Muscle of arm (tissue), 12 donors: ENCODE measurements around the gene KCNG3. TPM values are rescaled to one million over a fixed set of nuclear protein-coding genes. Genes with fewer than 3 reads are reported as not detected.

Source experiments
- DNase-seq: peaks from one replicate; pipeline ENCODE4 v3.0.0-alpha.2; 2013
- polyA plus RNA-seq, 12 donors: library from polyadenylated mRNA; unstranded; fragments of 120-200 nt; gene quantifications; one replicate each; pipeline ENCODE4 v1.2.1, GENCODE V29; 2013; ENCODE audit not compliant: insufficient read length in 12 of 12

Gene KCNG3
- polyA plus RNA-seq, 12 donors, result 0.06 TPM; not detected in 10

GRCh38 chr2:42488297-42488696 is 5.5 kb downstream of the KCNG3 start:
- DNase-seq, result no peak

- DNase-seq, result no peak
Measured at GRCh38 chr2:42486145-42486906, 7.5 kb downstream of the KCNG3 start.

GRCh38 chr2:42480402-42480801 is 13.4 kb downstream of the KCNG3 start:
- no peak for DNase-seq

GRCh38 chr2:42474765-42475454 is 18.9 kb downstream of the KCNG3 start:
- DNase-seq, result no peak

GRCh38 chr2:42470706-42471105 is 23.1 kb downstream of the KCNG3 start:
- DNase-seq, result no peak

GRCh38 chr2:42464631-42465030 is 29.2 kb downstream of the KCNG3 start:
- no peak for DNase-seq

GRCh38 chr2:42463570-42463969 is 30.2 kb downstream of the KCNG3 start:
- no peak for DNase-seq

GRCh38 chr2:42459296-42459695 is 34.5 kb downstream of the KCNG3 start:
- DNase-seq, result no peak

- no peak for DNase-seq
Measured at GRCh38 chr2:42458396-42458795, 35.4 kb downstream of the KCNG3 start.

GRCh38 chr2:42457011-42457410 is 36.8 kb downstream of the KCNG3 start:
- no peak for DNase-seq

- no peak for DNase-seq
Measured at GRCh38 chr2:42456126-42456839, 37.5 kb downstream of the KCNG3 start.

- no peak for DNase-seq
Measured at GRCh38 chr2:42452545-42452944, 41.2 kb downstream of the KCNG3 start.

GRCh38 chr2:42450136-42450535 is 43.6 kb downstream of the KCNG3 start:
- no peak for DNase-seq

GRCh38 chr2:42449163-42450087 is 44.4 kb downstream of the KCNG3 start:
- DNase-seq, result no peak

- DNase-seq, result no peak
Measured at GRCh38 chr2:42448163-42448562, 45.6 kb downstream of the KCNG3 start.

GRCh38 chr2:42446503-42447271 is 47.1 kb downstream of the KCNG3 start:
- no peak for DNase-seq

GRCh38 chr2:42443718-42444399 is 49.9 kb downstream of the KCNG3 start:
- no peak for DNase-seq

- DNase-seq, result no peak
Measured at GRCh38 chr2:42442774-42443173, 51.0 kb downstream of the KCNG3 start.

- no peak for DNase-seq
Measured at GRCh38 chr2:42438685-42439084, 55.1 kb downstream of the KCNG3 start.

GRCh38 chr2:42436370-42436769 is 57.4 kb downstream of the KCNG3 start:
- DNase-seq, result no peak
